GM19324 (cell line): ENCODE results near the gene CIDEA.

ENCODE experiments used
- ATAC-seq: cut with Tn5 transposase; IDR thresholded peaks from one replicate; pipeline ENCODE4 v1.9.1; 2021; ENCODE audit warnings: mild to moderate bottlenecking, moderate library complexity; ENCODE audit not compliant: unreplicated experiment, low FRiP score

The CIDEA gene

DNA sequence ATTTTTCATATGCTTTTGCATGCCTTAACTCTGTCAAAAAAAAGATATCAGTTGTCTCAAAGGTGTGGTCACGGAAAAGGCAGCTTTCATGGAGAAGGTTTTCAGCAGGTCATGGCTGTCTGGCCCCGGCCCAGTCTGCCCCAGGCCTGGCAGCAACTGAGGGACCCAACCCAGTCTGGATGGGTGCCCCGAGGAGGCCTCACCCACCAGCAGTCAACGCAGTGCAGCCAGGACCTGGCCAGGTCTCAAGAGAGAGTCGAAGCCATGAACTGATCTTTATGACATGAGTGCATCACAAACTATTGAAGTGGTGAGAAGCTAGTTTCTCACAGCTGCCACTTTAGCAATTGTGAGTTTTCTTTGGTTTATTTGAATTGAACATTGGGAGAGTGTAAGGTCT lies 61.8 kb downstream of the CIDEA start:
- ATAC-seq = no peak

- no peak for ATAC-seq
Observed at GRCh38 chr18:12317664-12318333, 63.6 kb downstream of the CIDEA start.

DNA sequence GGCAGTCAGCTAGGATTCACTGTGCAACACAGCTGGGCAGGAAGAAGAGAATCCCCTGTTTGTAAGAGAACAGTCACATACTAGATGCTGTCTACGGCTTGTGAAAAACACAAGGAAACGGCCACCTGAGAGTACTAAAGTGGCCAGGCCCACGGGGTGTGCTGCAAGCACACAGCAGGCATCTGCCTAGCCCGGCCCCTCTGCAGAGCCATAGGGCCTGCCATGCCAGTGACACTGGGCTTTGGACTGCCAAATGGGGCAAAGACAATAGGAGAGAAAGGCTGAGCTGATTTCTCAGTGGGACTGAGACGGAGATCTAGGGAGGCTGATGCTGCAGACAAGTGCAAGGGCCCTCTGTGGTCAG lies 64.2 kb downstream of the CIDEA start:
- no peak for ATAC-seq

- no peak for ATAC-seq
Observed at GRCh38 chr18:12318857-12319256, 64.7 kb downstream of the CIDEA start.

DNA sequence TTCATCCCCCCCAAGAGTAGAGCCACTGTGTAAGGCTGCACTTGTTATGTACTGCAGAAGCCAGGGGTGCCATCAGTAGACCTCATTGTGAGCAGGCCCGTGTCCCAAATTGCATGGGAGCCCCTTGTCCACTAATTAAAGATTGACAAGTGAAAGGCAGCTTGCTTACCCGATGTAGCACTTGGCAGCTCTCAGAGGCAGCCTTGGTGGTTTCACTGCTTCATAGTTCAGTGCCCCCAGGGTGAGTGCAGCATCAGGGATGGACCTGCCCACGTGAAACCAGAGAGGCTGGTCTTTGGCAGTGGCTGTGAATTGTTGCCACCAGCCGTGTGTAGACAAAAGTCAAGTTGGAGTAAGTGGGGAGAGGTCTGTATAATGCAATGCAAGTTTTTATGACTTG lies 67.2 kb downstream of the CIDEA start:
- peak; percentile 65 for ATAC-seq

GRCh38 chr18:12324991-12325725 lies 71.0 kb downstream of the CIDEA start:
- no peak for ATAC-seq

DNA sequence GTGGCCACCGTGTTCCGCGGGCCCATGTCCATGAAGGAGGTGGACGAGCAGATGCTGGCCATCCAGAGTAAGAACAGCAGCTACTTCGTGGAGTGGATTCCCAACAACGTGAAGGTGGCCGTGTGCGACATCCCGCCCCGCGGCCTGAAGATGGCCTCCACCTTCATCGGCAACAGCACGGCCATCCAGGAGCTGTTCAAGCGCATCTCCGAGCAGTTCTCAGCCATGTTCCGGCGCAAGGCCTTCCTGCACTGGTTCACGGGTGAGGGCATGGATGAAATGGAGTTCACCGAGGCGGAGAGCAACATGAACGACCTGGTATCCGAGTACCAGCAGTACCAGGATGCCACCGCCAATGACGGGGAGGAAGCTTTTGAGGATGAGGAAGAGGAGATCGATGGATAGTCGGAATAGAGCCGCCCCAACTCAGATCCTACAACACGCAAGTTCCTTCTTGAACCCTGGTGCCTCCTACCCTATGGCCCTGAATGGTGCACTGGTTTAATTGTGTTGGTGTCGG lies 71.6 kb downstream of the CIDEA start:
- no peak for ATAC-seq

- ATAC-seq = no peak
Observed at GRCh38 chr18:12326711-12327460, 72.7 kb downstream of the CIDEA start.
